ENCODE measurements around the gene DNAH17.

DNAH17 gene

GRCh38 chr17:78378225-78379130 lies 198.7 kb downstream of the DNAH17 start, which contains the start of gene PGS1 (continued):
- TF ChIP-seq, protein P1, sequence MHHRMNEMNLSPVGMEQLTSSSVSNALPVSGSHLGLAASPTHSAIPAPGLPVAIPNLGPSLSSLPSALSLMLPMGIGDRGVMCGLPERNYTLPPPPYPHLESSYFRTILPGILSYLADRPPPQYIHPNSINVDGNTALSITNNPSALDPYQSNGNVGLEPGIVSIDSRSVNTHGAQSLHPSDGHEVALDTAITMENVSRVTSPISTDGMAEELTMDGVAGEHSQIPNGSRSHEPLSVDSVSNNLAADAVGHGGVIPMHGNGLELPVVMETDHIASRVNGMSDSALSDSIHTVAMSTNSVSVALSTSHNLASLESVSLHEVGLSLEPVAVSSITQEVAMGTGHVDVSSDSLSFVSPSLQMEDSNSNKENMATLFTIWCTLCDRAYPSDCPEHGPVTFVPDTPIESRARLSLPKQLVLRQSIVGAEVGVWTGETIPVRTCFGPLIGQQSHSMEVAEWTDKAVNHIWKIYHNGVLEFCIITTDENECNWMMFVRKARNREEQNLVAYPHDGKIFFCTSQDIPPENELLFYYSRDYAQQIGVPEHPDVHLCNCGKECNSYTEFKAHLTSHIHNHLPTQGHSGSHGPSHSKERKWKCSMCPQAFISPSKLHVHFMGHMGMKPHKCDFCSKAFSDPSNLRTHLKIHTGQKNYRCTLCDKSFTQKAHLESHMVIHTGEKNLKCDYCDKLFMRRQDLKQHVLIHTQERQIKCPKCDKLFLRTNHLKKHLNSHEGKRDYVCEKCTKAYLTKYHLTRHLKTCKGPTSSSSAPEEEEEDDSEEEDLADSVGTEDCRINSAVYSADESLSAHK (tag by site-specific recombination; IDR thresholded peaks at IDR 0.05) = 0 out of 2 replicates have a peak, but pooled peaks have one; percentile 17
- 0 out of 2 replicates have a peak, but pooled peaks have one; percentile 17 for TF ChIP-seq TRIM28 (IDR thresholded peaks at IDR 0.05; ENCODE audit: borderline replicate concordance, low read length)
- peak; percentile 48 for TF ChIP-seq WT1 (tag by site-specific recombination; IDR thresholded peaks at IDR 0.05)
- peak; percentile 59 for TF ChIP-seq ZBTB21 (tag by site-specific recombination; IDR thresholded peaks at IDR 0.05)
- no peak for TF ChIP-seq HOXC10 (CRISPR knock-in tag; IDR thresholded peaks at IDR 0.05)
- TF ChIP-seq GLIS1 (tag by site-specific recombination; IDR thresholded peaks at IDR 0.05) = peak; percentile 74
- TF ChIP-seq, protein P2, sequence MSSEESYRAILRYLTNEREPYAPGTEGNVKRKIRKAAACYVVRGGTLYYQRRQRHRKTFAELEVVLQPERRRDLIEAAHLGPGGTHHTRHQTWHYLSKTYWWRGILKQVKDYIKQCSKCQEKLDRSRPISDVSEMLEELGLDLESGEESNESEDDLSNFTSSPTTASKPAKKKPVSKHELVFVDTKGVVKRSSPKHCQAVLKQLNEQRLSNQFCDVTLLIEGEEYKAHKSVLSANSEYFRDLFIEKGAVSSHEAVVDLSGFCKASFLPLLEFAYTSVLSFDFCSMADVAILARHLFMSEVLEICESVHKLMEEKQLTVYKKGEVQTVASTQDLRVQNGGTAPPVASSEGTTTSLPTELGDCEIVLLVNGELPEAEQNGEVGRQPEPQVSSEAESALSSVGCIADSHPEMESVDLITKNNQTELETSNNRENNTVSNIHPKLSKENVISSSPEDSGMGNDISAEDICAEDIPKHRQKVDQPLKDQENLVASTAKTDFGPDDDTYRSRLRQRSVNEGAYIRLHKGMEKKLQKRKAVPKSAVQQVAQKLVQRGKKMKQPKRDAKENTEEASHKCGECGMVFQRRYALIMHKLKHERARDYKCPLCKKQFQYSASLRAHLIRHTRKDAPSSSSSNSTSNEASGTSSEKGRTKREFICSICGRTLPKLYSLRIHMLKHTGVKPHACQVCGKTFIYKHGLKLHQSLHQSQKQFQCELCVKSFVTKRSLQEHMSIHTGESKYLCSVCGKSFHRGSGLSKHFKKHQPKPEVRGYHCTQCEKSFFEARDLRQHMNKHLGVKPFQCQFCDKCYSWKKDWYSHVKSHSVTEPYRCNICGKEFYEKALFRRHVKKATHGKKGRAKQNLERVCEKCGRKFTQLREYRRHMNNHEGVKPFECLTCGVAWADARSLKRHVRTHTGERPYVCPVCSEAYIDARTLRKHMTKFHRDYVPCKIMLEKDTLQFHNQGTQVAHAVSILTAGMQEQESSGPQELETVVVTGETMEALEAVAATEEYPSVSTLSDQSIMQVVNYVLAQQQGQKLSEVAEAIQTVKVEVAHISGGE (tag by site-specific recombination; conservative IDR thresholded peaks at IDR 0.05; ENCODE audit: low read depth) = peak; percentile 94
- no peak for TF ChIP-seq ZNF692 (tag by site-specific recombination; IDR thresholded peaks at IDR 0.05)
- peak; percentile 88 for TF ChIP-seq ZNF600 (tag by site-specific recombination; IDR thresholded peaks at IDR 0.05)
- TF ChIP-seq ZNF501 (tag by site-specific recombination; IDR thresholded peaks at IDR 0.05) = peak; percentile 75
- peak; percentile 89; the same call in 1 of the 2 replicates for TF ChIP-seq ZNF660 (tag by site-specific recombination; IDR thresholded peaks at IDR 0.05)
- TF ChIP-seq FEZF1 (tag by site-specific recombination; IDR thresholded peaks at IDR 0.05) = no peak
- no peak for TF ChIP-seq ZNF16 (tag by site-specific recombination; IDR thresholded peaks at IDR 0.05; ENCODE audit: low read depth)
- no peak for TF ChIP-seq PRDM1 (tag by site-specific recombination; IDR thresholded peaks at IDR 0.05)

- TF ChIP-seq ZNF16 (tag by site-specific recombination; IDR thresholded peaks at IDR 0.05; ENCODE audit: low read depth) (no peak), ZNF830 (tag by site-specific recombination; IDR thresholded peaks at IDR 0.05; ENCODE audit: low read depth) (no peak), ZBTB17 (tag by site-specific recombination; IDR thresholded peaks at IDR 0.05) (peak; percentile 90), ZNF23 (tag by site-specific recombination; IDR thresholded peaks at IDR 0.05; ENCODE audit: borderline replicate concordance) (peak; percentile 84; the same call in 1 of the 2 replicates), ZNF121 (tag by site-specific recombination; IDR thresholded peaks at IDR 0.05) (peak; percentile 95), HOXD13 (CRISPR knock-in tag; IDR thresholded peaks at IDR 0.05; ENCODE audit: borderline replicate concordance) (no peak), ZNF549 (tag by site-specific recombination; IDR thresholded peaks at IDR 0.05) (no peak)
- H3K36me3 ChIP-seq (ENCODE audit: control insufficient read depth in 2 of 2, insufficient read depth in 1 of 2, low read length in 2 of 2) = peaks cover 0 to 3% of the 10 kb centered on the region in 2 experiments; a peak in 2 of 3 replicates
- H3K4me1 ChIP-seq (ENCODE audit: control insufficient read depth, insufficient read depth, low read length) = peaks cover 5% of the 10 kb centered on the region; the same call in 1 of the 2 replicates
- CTCF ChIA-PET = interaction anchor here (1.4 to 1.8 kb wide), 2 partner anchors 17 to 44 kb away, joined by 5 to 8 read pairs; no protein-coding TSS in a partner anchor
- POLR2A ChIA-PET = interaction anchor here (0.6 to 1.8 kb wide), 3 partner anchors 10 to 17 kb away, joined by 3 to 6 read pairs (median 4); no protein-coding TSS in a partner anchor
- peak overlapping the region; percentile 4; the same call in 1 of the 2 replicates for H3K27ac ChIP-seq (ENCODE audit: extremely low read depth, low read depth, low read length)
- H3K9me3 ChIP-seq (ENCODE audit: control insufficient read depth, insufficient read depth, low read depth, low read length) = no peaks in the 10 kb centered on the region
- H3K4me3 ChIP-seq (ENCODE audit: low read depth, low read length) = peak overlapping the region; percentile 92
These were observed 199.4 kb downstream of the DNAH17 start for GRCh38 chr17:78377858-78378224.

All from HEK293 (cell line).